ENCODE measurements around the gene ZDHHC14. TPM values are rescaled to one million over a fixed set of nuclear protein-coding genes. Genes with fewer than 3 reads are reported as not detected.
"Not testable (repeated sequence)": the region's sequence is repeated elsewhere in the genome, so short reads cannot be mapped to it uniquely, and the experiment has no call there.

Gene ZDHHC14
- total and polyA plus RNA-seq, 9 donors, result 4.9 to 16.4 (median 5.9) TPM

GRCh38 chr6:157585274-157586087, 204.5 kb downstream of the ZDHHC14 start:
- Histone ChIP-seq H3K36me3 (no peaks in the 10 kb centered on the region), H3K27ac (no peak overlapping the region), H3K4me3 (no peak overlapping the region), H3K4me1 (ENCODE audit: insufficient read depth) (no peaks in the 10 kb centered on the region), H3K27me3 (no peaks in the 10 kb centered on the region), H3K9me3 (no peaks in the 10 kb centered on the region)
- no peak for DNase-seq
- TF ChIP-seq EP300 (IDR thresholded peaks at IDR 0.05) (no peak), POLR2A (IDR thresholded peaks at IDR 0.05) (no peak), CTCF (IDR thresholded peaks at IDR 0.05) (no peak)
- 92 to 98% (median 96%) methylated on average over 6 of the region's 6 CpGs for WGBS, 3 donors
- intact Hi-C loops (cut with DNase I), result no loop called here

DNA sequence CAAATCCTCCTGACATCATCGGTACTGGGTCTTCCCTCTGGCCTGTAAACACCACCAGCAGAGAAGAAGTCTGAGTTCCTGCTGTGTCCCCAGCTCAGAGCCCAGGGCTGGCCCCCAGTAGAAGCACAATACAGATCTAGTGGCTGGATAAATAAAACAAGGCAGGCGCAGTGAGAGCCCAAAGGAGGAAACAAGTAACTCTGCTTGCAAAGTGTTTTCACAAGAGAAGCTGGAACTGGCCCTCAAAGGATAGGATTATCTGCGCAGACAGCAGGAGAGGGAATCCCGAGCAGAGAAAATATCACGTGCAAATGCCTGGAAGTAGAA, 205.1 kb downstream of the ZDHHC14 start:
- Histone ChIP-seq H3K27ac (no peak overlapping the region), H3K4me1 (ENCODE audit: insufficient read depth) (no peaks in the 10 kb centered on the region), H3K27me3 (no peaks in the 10 kb centered on the region), H3K36me3 (no peaks in the 10 kb centered on the region), H3K9me3 (no peaks in the 10 kb centered on the region), H3K4me3 (no peak overlapping the region)
- WGBS, 3 donors, result 87 to 94% (median 87%) methylated on average over 5 of the region's 5 CpGs
- DNase-seq, result no peak
- intact Hi-C loops (cut with DNase I), result no loop called here
- TF ChIP-seq CTCF (IDR thresholded peaks at IDR 0.05), result no peak
- TF ChIP-seq POLR2A (IDR thresholded peaks at IDR 0.05), result no peak
- no peak for TF ChIP-seq EP300 (IDR thresholded peaks at IDR 0.05)

DNA sequence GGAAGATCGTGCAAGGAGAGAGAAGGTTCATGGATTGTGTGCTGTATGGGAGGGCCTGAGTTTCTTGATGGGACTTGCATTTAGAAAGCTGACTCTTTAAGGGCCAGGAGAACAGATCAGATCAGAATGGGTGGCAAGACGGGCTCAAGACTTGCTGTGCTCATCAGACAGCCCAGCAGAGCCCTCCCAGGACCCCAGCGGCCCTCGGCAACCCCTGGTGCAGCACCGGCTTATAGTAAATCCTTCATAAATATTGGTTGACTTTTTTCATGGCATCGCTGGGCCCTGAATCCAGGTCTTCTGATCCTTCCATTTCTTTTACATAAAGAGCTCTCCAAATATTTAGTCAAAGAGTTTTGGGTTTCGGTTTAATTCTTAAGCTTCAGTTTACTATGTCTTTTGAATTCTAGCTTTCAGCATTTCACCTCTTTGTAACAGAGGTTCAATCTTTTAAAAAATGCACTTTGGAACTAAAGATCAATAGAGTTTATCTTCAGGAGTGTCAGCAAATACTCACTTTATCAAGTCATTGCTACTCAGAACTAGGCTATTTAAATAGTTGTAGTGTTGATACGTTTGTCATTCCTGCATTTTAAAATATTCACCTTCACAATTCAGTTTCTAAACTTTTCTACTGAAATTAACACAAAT, 205.6 kb downstream of the ZDHHC14 start:
- intact Hi-C loops (cut with DNase I), result no loop called here
- Histone ChIP-seq H3K4me3 (no peak overlapping the region), H3K9me3 (no peaks in the 10 kb centered on the region), H3K27me3 (no peaks in the 10 kb centered on the region), H3K27ac (no peak overlapping the region), H3K36me3 (no peaks in the 10 kb centered on the region), H3K4me1 (ENCODE audit: insufficient read depth) (no peaks in the 10 kb centered on the region)
- 81 to 94% (median 93%) methylated on average over 8 of the region's 8 CpGs for WGBS, 3 donors
- DNase-seq, result no peak
- TF ChIP-seq EP300 (IDR thresholded peaks at IDR 0.05) (no peak), POLR2A (IDR thresholded peaks at IDR 0.05) (no peak), CTCF (IDR thresholded peaks at IDR 0.05) (no peak)

GRCh38 chr6:157587127-157587926, 206.3 kb downstream of the ZDHHC14 start:
- Histone ChIP-seq H3K27ac (no peak overlapping the region), H3K4me3 (no peak overlapping the region), H3K27me3 (no peaks in the 10 kb centered on the region), H3K9me3 (no peaks in the 10 kb centered on the region), H3K36me3 (no peaks in the 10 kb centered on the region), H3K4me1 (ENCODE audit: insufficient read depth) (no peaks in the 10 kb centered on the region)
- 92 to 97% (median 95%) methylated on average over 4 of the region's 4 CpGs for WGBS, 3 donors
- DNase-seq, result no peak
- TF ChIP-seq CTCF (IDR thresholded peaks at IDR 0.05) (no peak), EP300 (IDR thresholded peaks at IDR 0.05) (no peak), POLR2A (IDR thresholded peaks at IDR 0.05) (no peak)
- intact Hi-C loops (cut with DNase I), result no loop called here

DNA sequence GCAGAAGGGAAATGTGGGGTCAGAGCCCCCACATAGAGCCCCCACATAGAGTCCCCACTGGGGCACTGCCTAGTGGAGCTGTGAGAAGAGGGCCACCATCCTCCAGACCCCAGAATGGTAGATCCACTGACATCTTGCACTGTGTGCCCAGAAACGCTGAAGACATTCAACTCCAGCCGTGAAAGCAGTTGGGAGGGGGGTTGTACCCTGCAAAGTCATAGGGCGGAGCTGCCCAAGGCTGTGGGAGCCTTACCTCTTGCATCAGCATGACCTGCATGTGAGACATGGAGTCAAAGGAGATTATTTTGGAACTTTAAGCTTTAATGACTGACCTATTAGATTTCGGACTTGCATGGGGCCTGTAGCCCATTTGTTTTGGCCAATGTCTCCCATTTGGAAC, 209.7 kb downstream of the ZDHHC14 start:
- not testable (repeated sequence) for H3K9me3 ChIP-seq; H3K36me3 ChIP-seq; H3K4me3 ChIP-seq; H3K4me1 ChIP-seq (ENCODE audit: insufficient read depth); DNase-seq; H3K27me3 ChIP-seq; H3K27ac ChIP-seq
- intact Hi-C loops (cut with DNase I), result loop anchor here in 1 of 4 donors (10.0 kb wide), 1 partner anchor 276 kb away; no protein-coding TSS in a partner anchor
- 93 to 97% (median 96%) methylated on average over 4 of the region's 4 CpGs for WGBS, 3 donors

Data from ovary (tissue), 9 donors.